ENCODE results near the gene MAML3. TPM values are rescaled to one million over a fixed set of nuclear protein-coding genes. Genes with fewer than 3 reads are reported as not detected.

MAML3 gene
- total and polyA plus RNA-seq, 8 donors, result 5.8 to 18.7 (median 16.7) TPM

DNA sequence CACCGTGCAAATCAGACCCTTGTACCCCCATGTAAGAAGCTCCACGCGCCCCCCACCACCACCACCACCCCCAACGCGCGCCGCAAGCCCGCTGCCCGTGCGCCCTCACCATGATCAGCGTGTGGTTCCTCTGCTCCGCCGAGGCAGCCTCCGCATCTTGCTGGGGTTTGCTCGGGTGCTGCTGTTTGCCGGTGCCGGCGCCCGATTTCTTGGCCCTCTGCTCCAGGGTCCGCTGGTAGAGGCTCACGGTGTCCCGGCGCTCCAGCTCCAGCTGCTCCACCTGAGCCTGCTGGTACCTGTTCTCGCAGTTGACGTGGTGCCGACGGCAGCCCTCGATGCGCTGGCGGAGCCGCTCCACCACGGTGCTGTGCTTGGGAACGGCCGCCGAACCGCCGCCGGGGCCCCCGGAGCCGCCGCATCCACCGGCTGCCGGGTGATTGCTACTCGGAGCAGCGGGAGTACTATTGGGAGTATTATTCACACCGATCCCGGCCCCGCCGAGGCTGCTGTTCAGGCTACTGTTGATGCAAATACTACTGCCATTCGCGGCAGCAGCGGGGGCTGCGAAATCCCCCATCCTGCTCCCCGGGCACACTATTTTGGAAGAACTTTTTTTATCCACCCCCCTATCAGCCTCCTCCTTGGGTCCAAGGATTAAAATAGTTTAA, 1.1 kb downstream of the MAML3 start:
- Histone ChIP-seq H3K36me3 (no peaks in the 10 kb centered on the region), H3K27me3 (no peaks in the 10 kb centered on the region), H3K9me3 (no peaks in the 10 kb centered on the region), H3K4me3 (peak overlapping the region; percentile 53 to 69), H3K4me1 (peaks cover 4 to 35% of the 10 kb centered on the region in 2 donors), H3K27ac (peak overlapping the region; percentile 97 to 99)
- ATAC-seq, result peak; percentile 1
- TF ChIP-seq, protein P1, sequence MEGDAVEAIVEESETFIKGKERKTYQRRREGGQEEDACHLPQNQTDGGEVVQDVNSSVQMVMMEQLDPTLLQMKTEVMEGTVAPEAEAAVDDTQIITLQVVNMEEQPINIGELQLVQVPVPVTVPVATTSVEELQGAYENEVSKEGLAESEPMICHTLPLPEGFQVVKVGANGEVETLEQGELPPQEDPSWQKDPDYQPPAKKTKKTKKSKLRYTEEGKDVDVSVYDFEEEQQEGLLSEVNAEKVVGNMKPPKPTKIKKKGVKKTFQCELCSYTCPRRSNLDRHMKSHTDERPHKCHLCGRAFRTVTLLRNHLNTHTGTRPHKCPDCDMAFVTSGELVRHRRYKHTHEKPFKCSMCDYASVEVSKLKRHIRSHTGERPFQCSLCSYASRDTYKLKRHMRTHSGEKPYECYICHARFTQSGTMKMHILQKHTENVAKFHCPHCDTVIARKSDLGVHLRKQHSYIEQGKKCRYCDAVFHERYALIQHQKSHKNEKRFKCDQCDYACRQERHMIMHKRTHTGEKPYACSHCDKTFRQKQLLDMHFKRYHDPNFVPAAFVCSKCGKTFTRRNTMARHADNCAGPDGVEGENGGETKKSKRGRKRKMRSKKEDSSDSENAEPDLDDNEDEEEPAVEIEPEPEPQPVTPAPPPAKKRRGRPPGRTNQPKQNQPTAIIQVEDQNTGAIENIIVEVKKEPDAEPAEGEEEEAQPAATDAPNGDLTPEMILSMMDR (IDR thresholded peaks at IDR 0.05), result no peak
- peak; percentile 54 to 91 (median 62) for DNase-seq
- intact Hi-C loops (cut with DNase I), result loop anchor here in 1 of 2 donors (5.0 kb wide), 3 partner anchors 99 to 416 kb away; no protein-coding TSS in a partner anchor

DNA sequence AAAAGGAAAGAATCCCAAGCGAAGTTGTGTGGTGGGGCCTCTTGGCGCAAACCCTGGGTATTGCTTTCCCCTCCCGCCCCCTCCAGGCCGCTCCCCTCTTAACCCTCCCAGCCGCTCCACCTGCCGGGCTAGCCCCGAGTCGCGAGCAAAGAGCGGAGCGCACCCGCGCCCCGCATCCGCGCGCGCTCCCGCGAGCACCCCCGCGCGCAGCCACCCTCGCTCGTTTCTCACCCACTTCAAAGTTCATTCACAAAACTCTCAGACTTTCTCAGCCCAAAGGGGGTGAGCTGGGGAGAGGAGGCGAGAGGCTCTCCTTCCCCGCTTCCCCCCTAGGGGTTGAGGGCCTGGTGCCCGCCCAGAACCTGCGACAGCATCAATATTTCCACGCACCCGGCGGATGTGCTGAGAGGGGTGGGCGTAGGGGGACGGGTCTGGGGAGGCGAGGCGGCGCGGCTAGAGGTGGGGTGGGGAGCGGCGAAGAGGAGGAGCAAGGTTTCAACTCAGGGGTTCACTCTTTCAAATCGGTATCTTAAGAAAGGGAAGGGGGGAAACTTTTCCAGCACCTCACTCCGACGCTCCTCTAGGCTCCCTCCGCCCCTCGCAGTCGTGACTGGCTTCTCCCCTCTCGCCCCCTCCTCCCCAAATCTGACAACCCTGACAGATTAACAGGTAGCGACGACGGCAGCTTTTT, 1.8 kb downstream of the MAML3 start:
- Histone ChIP-seq H3K36me3 (no peaks in the 10 kb centered on the region), H3K4me1 (peaks cover 4 to 35% of the 10 kb centered on the region in 2 donors), H3K4me3 (peak overlapping the region; percentile 53 to 69), H3K9me3 (no peaks in the 10 kb centered on the region), H3K27me3 (no peaks in the 10 kb centered on the region), H3K27ac (peak overlapping the region; percentile 97 to 99)
- TF ChIP-seq, protein P1 (IDR thresholded peaks at IDR 0.05), result no peak
- ATAC-seq, result peak; percentile 50
- intact Hi-C loops (cut with DNase I), result loop anchor here in 1 of 2 donors (5.0 kb wide), 3 partner anchors 100 to 415 kb away; no protein-coding TSS in a partner anchor
- peak in 2 of 4 donors; percentile 85 to 91 for DNase-seq

DNA sequence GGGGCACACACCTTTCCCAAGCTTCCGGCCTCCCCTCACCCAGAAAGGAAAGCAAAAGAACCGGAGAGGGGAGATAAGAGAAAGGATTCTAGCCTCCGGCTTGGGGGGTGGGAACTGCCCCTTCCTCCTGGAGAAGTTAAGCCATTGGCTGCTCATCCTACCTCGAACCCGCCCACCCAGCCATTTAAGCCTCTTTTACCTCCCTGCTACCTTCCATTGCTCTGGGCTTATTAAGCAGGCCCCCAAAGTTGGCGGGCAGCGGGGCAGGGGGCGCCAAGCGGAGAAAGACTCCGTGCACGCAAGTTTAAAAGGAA, 2.3 kb downstream of the MAML3 start:
- peaks cover 4 to 31% of the 10 kb centered on the region in 2 donors for H3K4me1 ChIP-seq
- peak overlapping the region; percentile 97 to 99 for H3K27ac ChIP-seq
- TF ChIP-seq, protein P1 (IDR thresholded peaks at IDR 0.05), result no peak
- H3K4me3 ChIP-seq, result peak overlapping the region; percentile 53 to 69
- no peaks in the 10 kb centered on the region for H3K36me3 ChIP-seq
- H3K9me3 ChIP-seq, result no peaks in the 10 kb centered on the region
- intact Hi-C loops (cut with DNase I), result loop anchor here in 1 of 2 donors (5.0 kb wide), 3 partner anchors 99 to 414 kb away; no protein-coding TSS in a partner anchor
- no peaks in the 10 kb centered on the region for H3K27me3 ChIP-seq
- peak; percentile 60 for ATAC-seq
- DNase-seq, result peak in 3 of 4 donors; percentile 88 to 92 (median 91)

DNA sequence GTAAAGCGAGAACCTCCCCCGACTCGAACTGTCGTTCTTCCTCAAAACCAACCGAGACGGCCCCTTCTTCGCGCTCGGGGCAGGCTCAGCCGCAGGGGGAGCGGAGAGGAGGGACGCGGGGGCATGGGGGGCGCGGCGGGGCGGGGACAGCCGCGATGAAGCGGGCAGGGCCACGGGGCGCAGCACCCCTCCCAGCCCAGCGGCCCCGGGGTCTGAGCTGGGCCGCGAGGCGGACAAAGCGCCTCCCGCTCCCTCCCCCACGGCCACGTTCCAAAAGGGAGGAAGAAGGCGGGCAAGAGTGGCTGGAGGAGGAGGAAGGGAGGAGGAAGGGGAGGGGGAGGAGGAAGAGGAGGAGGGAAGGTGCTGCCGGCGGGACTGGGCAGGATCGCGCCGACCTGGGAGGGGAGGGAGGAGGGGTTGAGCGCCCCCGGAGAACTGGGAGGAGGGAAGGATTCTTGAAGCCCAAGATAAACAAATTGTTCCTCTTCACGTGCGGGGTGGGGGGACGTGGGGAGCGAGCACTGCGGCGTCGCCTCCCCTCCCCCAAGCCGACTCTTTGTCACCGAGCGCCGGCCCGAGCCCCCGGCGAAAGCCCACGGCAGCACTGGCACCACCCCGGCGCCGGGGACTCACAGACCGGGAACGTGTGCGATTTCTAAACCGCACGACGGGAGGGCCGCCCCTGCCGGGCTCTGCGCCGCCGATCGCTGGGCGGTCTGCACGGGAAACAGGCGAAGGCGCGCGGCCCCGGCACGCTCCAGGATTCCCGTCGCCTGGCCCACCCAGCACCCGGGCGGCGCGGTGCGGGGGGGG, 2.9 kb downstream of the MAML3 start:
- TF ChIP-seq, protein P1 (IDR thresholded peaks at IDR 0.05), result no peak
- peak; percentile 93 to 97 (median 94) for DNase-seq
- intact Hi-C loops (cut with DNase I), result loop anchor here in 1 of 2 donors (5.0 kb wide), 3 partner anchors 99 to 414 kb away; no protein-coding TSS in a partner anchor
- Histone ChIP-seq H3K27ac (peak overlapping the region; percentile 97 to 99), H3K27me3 (no peaks in the 10 kb centered on the region), H3K4me1 (peaks cover 4 to 25% of the 10 kb centered on the region in 2 donors), H3K36me3 (no peaks in the 10 kb centered on the region), H3K4me3 (peak overlapping the region; percentile 53 to 69), H3K9me3 (no peaks in the 10 kb centered on the region)
- ATAC-seq, result peak; percentile 64
